Measurements from ENCODE around the gene PTPDC1.

PTPDC1 gene

DNA sequence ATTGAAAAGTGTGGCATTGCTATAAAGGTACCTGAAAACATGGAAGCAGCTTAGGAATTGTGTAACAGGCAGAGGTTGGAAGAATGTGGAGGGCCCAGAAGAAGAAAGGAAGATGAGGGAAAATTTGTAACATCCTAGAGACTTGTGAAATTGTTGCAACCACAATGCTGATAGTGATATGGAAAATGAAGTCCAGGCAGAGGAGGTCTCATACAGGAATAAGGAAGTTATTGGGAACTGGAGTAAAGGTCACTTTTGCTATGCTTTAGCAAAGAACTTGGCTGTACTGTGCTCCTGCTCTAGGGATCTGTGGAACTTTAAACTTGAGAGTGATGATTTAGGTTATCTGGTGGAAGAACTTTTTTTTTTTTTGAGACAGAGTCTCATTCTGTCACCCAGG, 43.5 kb downstream of the PTPDC1 start:
- Histone ChIP-seq H3K9me3 (ENCODE audit: insufficient read depth, low read depth, low read length) (peaks cover 12% of the 10 kb centered on the region; the same call in 1 of the 2 replicates), H3K4me1 (ENCODE audit: insufficient read depth, low read length, poor library complexity, severe bottlenecking) (no peaks in the 10 kb centered on the region), H3K4me3 (ENCODE audit: low read length, poor library complexity, severe bottlenecking) (no peak overlapping the region), H2AFZ (ENCODE audit: low read length) (no peak overlapping the region), H3K9ac (ENCODE audit: low read depth, low read length, poor library complexity, severe bottlenecking) (no peak overlapping the region), H3K27me3 (ENCODE audit: insufficient read depth, low read length, poor library complexity, severe bottlenecking) (no peaks in the 10 kb centered on the region), H4K20me1 (ENCODE audit: insufficient read depth, low read length, poor library complexity, severe bottlenecking) (no peaks in the 10 kb centered on the region), H3K4me2 (ENCODE audit: low read depth, low read length, poor library complexity, severe bottlenecking) (no peak overlapping the region), H3K36me3 (ENCODE audit: insufficient read depth, low read length) (no peaks in the 10 kb centered on the region), H3K79me2 (ENCODE audit: insufficient read depth, low read length) (no peaks in the 10 kb centered on the region), H3K9me2 (replicated peaks; ENCODE audit: low read depth, low read length) (no peaks in the 10 kb centered on the region), H3F3A (ENCODE audit: low read depth) (no peaks in the 10 kb centered on the region)
- TF ChIP-seq EZH2phosphoT487 (IDR thresholded peaks at IDR 0.05; ENCODE audit: borderline replicate concordance): no peak
- TF ChIP-seq, protein P1, sequence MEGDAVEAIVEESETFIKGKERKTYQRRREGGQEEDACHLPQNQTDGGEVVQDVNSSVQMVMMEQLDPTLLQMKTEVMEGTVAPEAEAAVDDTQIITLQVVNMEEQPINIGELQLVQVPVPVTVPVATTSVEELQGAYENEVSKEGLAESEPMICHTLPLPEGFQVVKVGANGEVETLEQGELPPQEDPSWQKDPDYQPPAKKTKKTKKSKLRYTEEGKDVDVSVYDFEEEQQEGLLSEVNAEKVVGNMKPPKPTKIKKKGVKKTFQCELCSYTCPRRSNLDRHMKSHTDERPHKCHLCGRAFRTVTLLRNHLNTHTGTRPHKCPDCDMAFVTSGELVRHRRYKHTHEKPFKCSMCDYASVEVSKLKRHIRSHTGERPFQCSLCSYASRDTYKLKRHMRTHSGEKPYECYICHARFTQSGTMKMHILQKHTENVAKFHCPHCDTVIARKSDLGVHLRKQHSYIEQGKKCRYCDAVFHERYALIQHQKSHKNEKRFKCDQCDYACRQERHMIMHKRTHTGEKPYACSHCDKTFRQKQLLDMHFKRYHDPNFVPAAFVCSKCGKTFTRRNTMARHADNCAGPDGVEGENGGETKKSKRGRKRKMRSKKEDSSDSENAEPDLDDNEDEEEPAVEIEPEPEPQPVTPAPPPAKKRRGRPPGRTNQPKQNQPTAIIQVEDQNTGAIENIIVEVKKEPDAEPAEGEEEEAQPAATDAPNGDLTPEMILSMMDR (conservative IDR thresholded peaks at IDR 0.05; ENCODE audit: low read length): no peak

DNA sequence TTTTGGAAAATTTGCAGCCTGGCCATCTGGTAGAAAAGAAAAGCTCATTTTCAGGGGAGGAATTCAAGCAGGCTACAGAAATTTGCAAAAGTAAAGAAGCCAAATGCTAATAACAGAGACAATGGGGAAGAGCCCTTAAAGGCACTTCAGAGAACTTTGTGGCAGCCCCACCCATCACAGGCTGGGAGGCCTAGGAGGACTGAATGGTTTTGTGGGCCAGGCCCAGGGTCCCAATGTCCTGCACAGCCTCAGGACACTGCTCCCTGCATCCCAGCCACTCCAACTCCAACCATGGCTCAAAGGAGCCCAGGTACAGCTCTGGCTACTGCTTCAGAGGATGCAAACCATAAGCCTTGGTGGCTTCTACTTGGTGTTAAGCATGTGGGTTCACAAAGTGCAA, 44.3 kb downstream of the PTPDC1 start:
- Histone ChIP-seq H3K4me1 (ENCODE audit: insufficient read depth, low read length, poor library complexity, severe bottlenecking) (no peaks in the 10 kb centered on the region), H3F3A (ENCODE audit: low read depth) (no peaks in the 10 kb centered on the region), H2AFZ (ENCODE audit: low read length) (no peak overlapping the region), H3K9me3 (ENCODE audit: insufficient read depth, low read depth, low read length) (peaks cover 12% of the 10 kb centered on the region; the same call in 1 of the 2 replicates), H3K4me3 (ENCODE audit: low read length, poor library complexity, severe bottlenecking) (no peak overlapping the region), H3K79me2 (ENCODE audit: insufficient read depth, low read length) (no peaks in the 10 kb centered on the region), H3K27me3 (ENCODE audit: insufficient read depth, low read length, poor library complexity, severe bottlenecking) (no peaks in the 10 kb centered on the region), H4K20me1 (ENCODE audit: insufficient read depth, low read length, poor library complexity, severe bottlenecking) (no peaks in the 10 kb centered on the region), H3K9ac (ENCODE audit: low read depth, low read length, poor library complexity, severe bottlenecking) (no peak overlapping the region), H3K4me2 (ENCODE audit: low read depth, low read length, poor library complexity, severe bottlenecking) (no peak overlapping the region), H3K36me3 (ENCODE audit: insufficient read depth, low read length) (no peaks in the 10 kb centered on the region), H3K9me2 (replicated peaks; ENCODE audit: low read depth, low read length) (no peaks in the 10 kb centered on the region)
- TF ChIP-seq, protein P1 (conservative IDR thresholded peaks at IDR 0.05; ENCODE audit: low read length): no peak
- TF ChIP-seq EZH2phosphoT487 (IDR thresholded peaks at IDR 0.05; ENCODE audit: borderline replicate concordance): no peak

DNA sequence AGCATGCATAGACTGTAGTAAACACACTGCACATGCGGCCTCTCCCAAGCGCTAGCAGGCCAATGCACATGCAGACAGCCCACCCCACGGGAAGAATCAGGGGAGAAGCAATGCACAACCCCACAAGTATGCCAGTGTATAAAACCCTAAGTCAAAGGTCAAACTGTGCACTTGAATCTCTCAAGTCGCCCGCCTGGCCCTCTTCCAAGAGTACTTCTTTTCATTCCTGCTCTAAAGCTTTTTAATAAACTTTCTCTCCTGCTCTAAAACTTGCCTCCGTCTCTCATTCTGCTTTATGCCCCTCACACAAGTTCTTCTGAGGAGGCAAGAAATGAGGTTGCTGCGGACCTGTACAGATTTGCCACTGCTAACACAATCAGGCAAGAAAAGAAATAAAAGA, 50.4 kb downstream of the PTPDC1 start:
- Histone ChIP-seq H4K20me1 (ENCODE audit: insufficient read depth, low read length, poor library complexity, severe bottlenecking) (no peaks in the 10 kb centered on the region), H3K4me1 (ENCODE audit: insufficient read depth, low read length, poor library complexity, severe bottlenecking) (no peaks in the 10 kb centered on the region), H3K79me2 (ENCODE audit: insufficient read depth, low read length) (no peaks in the 10 kb centered on the region), H3K27me3 (ENCODE audit: insufficient read depth, low read length, poor library complexity, severe bottlenecking) (no peaks in the 10 kb centered on the region), H3F3A (ENCODE audit: low read depth) (no peaks in the 10 kb centered on the region), H3K4me3 (ENCODE audit: low read length, poor library complexity, severe bottlenecking) (no peak overlapping the region), H3K4me2 (ENCODE audit: low read depth, low read length, poor library complexity, severe bottlenecking) (no peak overlapping the region), H3K9me3 (ENCODE audit: insufficient read depth, low read depth, low read length) (peaks cover 2% of the 10 kb centered on the region; the same call in 1 of the 2 replicates), H3K9me2 (replicated peaks; ENCODE audit: low read depth, low read length) (no peaks in the 10 kb centered on the region), H3K36me3 (ENCODE audit: insufficient read depth, low read length) (no peaks in the 10 kb centered on the region), H3K9ac (ENCODE audit: low read depth, low read length, poor library complexity, severe bottlenecking) (no peak overlapping the region), H2AFZ (ENCODE audit: low read length) (no peak overlapping the region)
- TF ChIP-seq EZH2phosphoT487 (IDR thresholded peaks at IDR 0.05; ENCODE audit: borderline replicate concordance): no peak
- TF ChIP-seq, protein P1 (conservative IDR thresholded peaks at IDR 0.05; ENCODE audit: low read length): no peak

Measured in Loucy (cell line).